H1 (cell line): ENCODE results near the gene FLRT2.

ENCODE experiments used
- CBX5 ChIP-seq: fragments of 300-800, 300-1000 bp; sonication (generic); IDR thresholded peaks from 2 replicates; pipeline ENCODE4 v1.7.1; 2016; ENCODE audit warnings: antibody characterized with exemption, low read length, low read depth
- CEBPB ChIP-seq: IDR thresholded peaks from 2 replicates; pipeline ENCODE4 v1.6.1; 2012; ENCODE audit warnings: low read depth, low read length
- CREB1 ChIP-seq: IDR thresholded peaks from 2 replicates; pipeline ENCODE4 v1.6.1; 2012; ENCODE audit warnings: inconsistent platforms
- CTCF ChIP-seq, 3 experiments: IDR thresholded peaks; 1 replicate in 2 of 3; 2 replicates in 1 of 3; pipeline versions ENCODE4 v1.5.1 to v1.6.1; 2011; ENCODE audit warnings: low read length in 3 of 3, mild to moderate bottlenecking in 3 of 3, inconsistent platforms in 2 of 3, low read depth in 1 of 3, moderate library complexity in 1 of 3; ENCODE audit not compliant: insufficient read depth in 1 of 3; ENCODE audit errors: control extremely low read depth in 1 of 3
- EZH2 ChIP-seq: fragments of 200-600 bp; sonication (generic); IDR thresholded peaks from 2 replicates; pipeline ENCODE4 v1.7.1; 2012; ENCODE audit warnings: low read depth, mild to moderate bottlenecking, moderate library complexity, low read length, inconsistent platforms; ENCODE audit not compliant: severe bottlenecking
- HDAC2 ChIP-seq, 2 experiments: fragments of 300-600 bp in 1 of 2; sonication (generic) in 1 of 2; IDR thresholded peaks; 2 replicates each; pipeline ENCODE4 v1.6.1; 2011 to 2012; ENCODE audit warnings: low read depth in 2 of 2, low read length in 2 of 2, mild to moderate bottlenecking in 2 of 2, moderate library complexity in 2 of 2, borderline replicate concordance in 1 of 2, inconsistent platforms in 1 of 2
- POLR2A ChIP-seq, 2 experiments: IDR thresholded peaks; 1 replicate in 1 of 2; 2 replicates in 1 of 2; pipeline ENCODE4 v1.6.1; 2011; ENCODE audit warnings: low read depth in 2 of 2, low read length in 2 of 2, mild to moderate bottlenecking in 2 of 2; ENCODE audit errors: control extremely low read depth in 1 of 2
- POLR2AphosphoS5 ChIP-seq: IDR thresholded peaks from 2 replicates; pipeline ENCODE4 v1.6.1; 2011; ENCODE audit warnings: low read depth, low read length
- RFX5 ChIP-seq: IDR thresholded peaks from 2 replicates; pipeline ENCODE4 v1.6.1; 2011; ENCODE audit warnings: low read depth, low read length, improper control_type of control experiment, borderline replicate concordance
- RXRA ChIP-seq: IDR thresholded peaks from 2 replicates; pipeline ENCODE4 v1.6.1; 2011; ENCODE audit warnings: low read depth, mild to moderate bottlenecking, low read length, moderate library complexity; ENCODE audit not compliant: insufficient read depth
- SAP30 ChIP-seq: fragments of 300-600 bp; sonication (generic); IDR thresholded peaks from 2 replicates; pipeline ENCODE4 v1.7.1; 2012; ENCODE audit warnings: low read length, moderate library complexity, mild to moderate bottlenecking, inconsistent platforms; ENCODE audit not compliant: insufficient read depth, insufficient replicate concordance
- SIX5 ChIP-seq: IDR thresholded peaks from 2 replicates; pipeline ENCODE4 v1.6.1; 2011; ENCODE audit warnings: mild to moderate bottlenecking, low read depth, low read length
- TF ChIP-seq, protein P1 (sequence below): IDR thresholded peaks from 2 replicates; pipeline ENCODE4 v1.6.1; 2012; ENCODE audit warnings: inconsistent platforms

DNA sequence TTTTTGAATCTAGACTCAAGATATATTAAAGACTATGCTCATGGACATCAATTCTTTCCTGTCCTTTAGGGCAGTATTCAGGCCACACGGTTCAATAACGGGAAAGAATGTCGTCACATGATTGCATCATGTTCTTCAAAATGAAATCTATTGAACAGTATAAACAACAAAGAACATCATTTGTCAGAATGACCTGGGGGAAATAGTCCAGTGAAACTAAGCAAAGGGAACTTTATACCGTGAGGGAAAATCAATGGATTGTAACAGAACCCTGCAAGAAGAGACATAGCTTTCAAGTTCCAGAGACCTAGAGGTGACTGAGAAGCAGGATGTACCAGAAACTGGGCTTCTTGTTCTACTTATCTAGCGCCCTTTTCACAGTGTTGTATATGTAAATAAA, 32.7 kb downstream of the FLRT2 start:
- TF ChIP-seq CREB1 (no peak), EZH2 (no peak), CTCF (IDR thresholded peaks at IDR 0.05; ENCODE audit: control extremely low read depth in 1 of 3, insufficient read depth in 1 of 3, low read depth in 1 of 3, low read length in 3 of 3) (no peak), CBX5 (no peak), POLR2AphosphoS5 (no peak), POLR2A (IDR thresholded peaks at IDR 0.05; ENCODE audit: control extremely low read depth in 1 of 2, low read depth in 2 of 2, low read length in 2 of 2) (no peak), HDAC2 (IDR thresholded peaks at IDR 0.05; ENCODE audit: borderline replicate concordance in 1 of 2, low read depth in 2 of 2, low read length in 2 of 2) (no peak), RXRA (no peak), SAP30 (no peak), SIX5 (no peak), RFX5 (no peak), CEBPB (no peak)
- TF ChIP-seq, protein P1, sequence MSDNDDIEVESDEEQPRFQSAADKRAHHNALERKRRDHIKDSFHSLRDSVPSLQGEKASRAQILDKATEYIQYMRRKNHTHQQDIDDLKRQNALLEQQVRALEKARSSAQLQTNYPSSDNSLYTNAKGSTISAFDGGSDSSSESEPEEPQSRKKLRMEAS, result no peak
